GM18526 (cell line): ENCODE measurements around the gene PCP2.

Experiments
- POLR2A ChIP-seq: IDR thresholded peaks from 3 replicates; pipeline ENCODE4 v1.6.1; 2011; ENCODE audit not compliant: insufficient read length; ENCODE audit errors: extremely low read depth

The PCP2 gene

DNA sequence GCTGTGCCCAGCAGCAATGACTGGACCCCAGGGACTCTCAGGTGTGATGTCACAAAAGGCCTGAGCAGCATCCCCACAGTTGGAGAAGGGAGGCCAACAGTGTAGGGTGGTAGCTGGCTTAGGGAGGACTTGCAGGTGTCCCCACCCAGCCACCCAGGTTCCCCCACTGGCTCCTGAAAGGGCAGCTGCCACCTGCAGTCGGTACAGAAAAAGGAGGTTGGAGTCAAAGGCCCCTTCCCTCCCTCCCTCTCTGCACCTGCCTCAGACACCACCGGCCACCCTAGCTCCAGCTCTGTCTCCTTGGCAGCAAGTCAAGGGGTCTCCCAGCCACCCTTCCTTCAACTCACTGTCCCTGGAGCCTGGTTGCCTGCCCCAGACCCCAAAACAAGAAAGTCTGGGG lies at the start of gene PCP2:
Gene PCP2, minus strand, starts transcription at position 22 of the 400 bp plus-strand sequence. CDS start 262 bp downstream, outside the sequence.
- no peak for TF ChIP-seq POLR2A

- TF ChIP-seq POLR2A, result no peak
Observed at GRCh38 chr19:7682175-7682855, 48.8 kb upstream of the PCP2 start.

DNA sequence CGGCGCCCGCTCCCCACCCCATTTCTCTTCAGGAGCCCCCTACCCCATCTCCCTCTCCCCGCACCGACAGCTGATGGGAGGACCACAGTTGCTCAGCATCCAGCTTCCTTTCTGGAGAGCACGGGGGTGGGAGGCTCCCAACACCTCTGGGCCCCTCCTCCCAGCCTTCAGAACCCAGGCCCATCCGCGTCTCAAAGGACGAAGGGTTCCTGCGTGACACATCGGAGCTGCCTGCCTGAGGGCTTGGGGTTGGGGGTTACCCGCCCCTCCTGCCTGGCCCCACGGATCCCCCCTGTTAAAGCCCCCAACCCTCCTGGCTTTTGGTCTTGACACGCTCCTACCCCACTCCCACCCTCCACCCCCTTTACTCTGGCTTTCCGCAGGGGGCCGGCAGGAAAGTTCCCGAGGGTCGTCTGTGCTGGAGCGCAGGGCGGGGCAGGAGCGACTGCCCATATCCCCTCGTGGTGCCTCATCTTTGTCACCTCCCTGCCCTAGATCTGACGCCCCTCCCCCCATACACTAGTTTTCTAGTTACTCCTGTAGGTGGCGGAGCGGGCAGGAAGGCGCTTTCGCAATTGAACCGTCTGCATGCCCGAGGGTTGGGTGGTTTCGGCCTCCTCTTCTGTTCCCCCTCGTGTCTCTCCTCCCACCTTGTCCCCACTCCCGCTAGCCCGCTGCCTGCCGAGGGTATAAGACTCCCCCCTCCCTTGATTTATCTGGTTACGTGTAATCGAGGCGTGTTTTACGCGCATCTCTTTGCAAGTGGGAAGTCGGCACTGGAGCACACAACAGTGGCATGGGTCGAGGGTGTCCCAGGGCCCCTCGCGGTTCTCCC lies 48.0 kb upstream of the PCP2 start:
- peak; percentile 41 for TF ChIP-seq POLR2A

GRCh38 chr19:7680606-7681339 lies 47.3 kb upstream of the PCP2 start, which contains the start of gene TRAPPC5:
TRAPPC5 (plus strand) TSS chr19:7680833; CDS start chr19:7682254, 1,421 bp downstream.
- TF ChIP-seq POLR2A, result peak; percentile 72

DNA sequence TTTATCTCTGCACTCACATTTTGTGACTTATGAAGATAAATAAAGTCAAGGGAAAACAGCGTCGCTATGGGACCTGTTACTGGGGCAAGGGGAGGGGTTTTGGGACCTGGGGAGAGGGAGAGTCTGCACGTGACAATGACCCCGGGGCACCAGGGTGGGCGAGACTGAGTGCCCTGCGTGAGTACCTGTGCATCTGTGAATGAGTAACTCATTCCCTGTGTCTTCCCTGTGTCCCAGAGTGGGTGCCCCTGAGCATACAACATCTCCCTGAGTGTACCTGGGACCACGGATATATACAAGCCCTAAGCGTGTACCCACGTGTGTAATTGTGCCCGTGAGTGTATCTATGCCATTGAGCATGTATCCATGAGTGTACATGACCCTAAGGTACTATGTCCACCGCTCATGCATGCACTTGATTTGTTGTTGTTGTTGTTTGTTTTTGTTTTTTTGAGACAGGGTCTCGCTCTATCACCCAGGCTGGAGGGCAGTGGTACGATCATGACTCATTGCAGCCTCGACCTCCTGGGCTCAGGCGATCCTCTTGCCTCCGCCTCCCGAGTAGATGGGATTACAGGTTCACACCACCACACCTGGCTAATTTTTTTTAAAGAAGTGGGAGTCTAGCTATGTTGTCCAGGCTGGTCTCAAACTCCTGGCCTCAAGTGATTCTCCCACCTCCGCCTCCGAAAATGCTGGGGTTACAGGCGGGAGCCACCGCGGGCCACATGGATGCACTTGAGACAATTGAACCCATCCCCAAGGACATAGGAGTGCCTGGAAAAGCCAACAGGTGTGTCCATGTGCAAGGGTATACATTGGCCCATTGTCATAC lies 46.5 kb upstream of the PCP2 start:
- no peak for TF ChIP-seq POLR2A

- TF ChIP-seq POLR2A, result no peak
Observed at GRCh38 chr19:7678971-7679751, 45.6 kb upstream of the PCP2 start.

DNA sequence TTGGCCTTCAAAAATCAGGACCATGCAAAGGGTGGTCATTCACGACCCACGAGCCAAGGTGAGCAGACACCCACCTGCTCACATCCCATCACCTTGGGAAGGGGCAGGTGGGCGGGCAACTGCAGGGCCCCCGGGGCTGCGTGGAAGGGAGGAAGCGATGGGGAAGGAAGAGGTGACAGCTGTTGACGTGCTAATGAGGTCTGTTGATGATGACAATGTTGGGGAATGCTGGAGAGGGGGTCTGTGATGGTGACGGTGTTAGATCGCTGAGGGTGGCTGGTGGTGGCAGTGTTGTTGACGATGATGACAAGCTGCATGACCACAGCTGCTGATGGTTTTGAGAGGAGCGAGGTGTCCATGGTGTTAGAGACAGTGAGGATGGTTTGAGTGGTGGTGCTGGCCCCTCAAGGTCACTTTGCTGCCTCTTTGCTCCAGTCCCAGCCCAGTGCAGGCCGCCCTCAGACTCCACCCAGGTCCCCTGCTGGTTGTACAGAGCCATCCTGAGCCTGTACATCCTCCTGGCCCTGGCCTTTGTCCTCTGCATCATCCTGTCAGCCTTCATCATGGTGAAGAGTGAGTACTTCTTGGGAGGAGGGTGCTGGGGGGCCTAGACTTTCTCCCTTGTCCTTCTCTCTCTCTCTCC lies 44.3 kb upstream of the PCP2 start:
- TF ChIP-seq POLR2A, result no peak

DNA sequence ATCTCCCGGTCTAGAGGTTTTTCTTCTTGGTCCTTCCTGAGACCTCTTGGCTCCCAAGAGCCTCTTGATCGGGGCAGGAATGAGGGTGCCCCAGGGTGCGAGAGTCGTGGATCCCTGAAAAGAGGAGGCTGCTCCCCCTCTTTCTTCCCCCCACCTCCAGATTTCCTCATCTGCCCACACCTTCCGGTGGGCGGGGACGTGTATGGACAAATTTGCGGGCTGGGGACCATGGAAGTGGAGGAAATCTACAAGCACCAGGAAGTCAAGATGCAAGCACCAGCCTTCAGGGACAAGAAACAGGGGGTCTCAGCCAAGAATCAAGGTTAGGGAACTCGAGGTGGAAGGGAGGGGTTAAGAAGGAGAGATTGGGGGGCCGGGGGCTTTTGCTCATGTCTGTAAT lies 43.3 kb upstream of the PCP2 start, which contains the start of gene MCEMP1:
Gene MCEMP1, plus strand, starts transcription at position 237 of the 400 bp plus-strand sequence. Its CDS starts 31 bp downstream, at position 268.
- no peak for TF ChIP-seq POLR2A

- TF ChIP-seq POLR2A, result no peak
Observed at GRCh38 chr19:7676376-7676775, 42.9 kb upstream of the PCP2 start.

DNA sequence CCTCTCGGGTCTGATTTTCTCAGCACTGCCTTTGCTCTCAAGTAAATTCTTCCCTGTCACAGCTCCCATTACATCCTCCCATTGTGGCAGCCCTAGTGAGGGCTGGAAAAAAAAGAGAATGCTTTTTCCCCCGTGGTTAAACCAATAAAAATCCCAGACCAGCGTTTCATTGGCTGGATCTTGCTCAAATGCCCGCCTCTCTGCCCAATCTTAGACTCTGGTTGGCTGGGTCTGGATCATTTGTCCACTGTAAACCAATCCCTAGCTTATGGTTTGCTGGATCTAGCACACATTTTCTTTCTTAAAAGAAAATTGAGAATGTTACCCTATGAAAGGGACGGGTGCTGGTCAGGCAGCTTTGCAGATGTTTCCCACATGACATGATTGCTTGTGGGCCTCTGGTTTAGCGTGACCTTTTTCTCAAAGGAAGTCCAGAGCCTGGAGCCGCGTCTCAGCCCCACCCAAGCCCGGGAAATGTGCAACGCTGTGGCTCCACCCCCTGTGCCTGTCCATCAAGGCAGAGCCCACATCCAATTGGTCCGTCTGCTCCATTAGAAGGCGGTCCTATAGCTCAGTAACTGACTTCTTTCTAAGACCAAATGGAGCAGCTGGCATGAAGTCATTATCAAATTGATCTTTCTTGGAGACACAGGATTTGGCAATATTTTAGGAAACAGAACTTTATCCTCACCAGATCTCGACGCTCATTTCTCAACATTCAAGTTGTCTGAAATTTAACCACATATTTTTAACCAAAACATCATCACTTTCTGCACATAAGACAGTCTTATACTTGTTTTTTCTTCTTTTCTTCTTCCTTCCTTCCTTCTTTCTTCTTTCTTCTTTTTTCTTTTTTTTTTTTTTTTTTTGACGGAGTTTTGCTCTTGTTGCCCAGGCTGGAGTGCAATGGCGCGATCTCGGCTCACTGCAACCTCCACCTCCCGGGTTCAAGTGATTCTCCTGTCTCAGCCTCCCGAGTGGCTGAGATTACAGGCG lies 40.8 kb upstream of the PCP2 start:
- no peak for TF ChIP-seq POLR2A

- TF ChIP-seq POLR2A, result no peak
Observed at GRCh38 chr19:7672522-7672921, 39.0 kb upstream of the PCP2 start.

DNA sequence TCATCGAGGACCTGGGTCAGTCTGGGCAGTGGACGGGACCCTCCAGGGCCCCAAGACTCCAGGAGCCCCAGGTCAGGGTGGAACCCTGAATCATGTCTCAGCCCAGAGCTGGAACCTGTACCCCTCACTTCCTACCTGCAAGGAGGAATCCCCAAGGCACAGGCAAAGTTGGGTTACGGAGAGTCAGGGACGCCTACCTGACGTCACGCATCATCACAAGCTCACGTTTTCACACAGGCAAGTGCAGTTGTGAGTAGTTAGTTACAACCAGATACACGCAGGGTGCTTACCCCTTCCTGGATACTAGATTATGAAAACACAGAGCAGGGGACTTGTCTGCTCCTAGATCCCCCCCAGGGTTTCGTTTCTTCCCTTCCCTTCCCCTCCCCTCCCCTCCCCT lies 37.3 kb upstream of the PCP2 start:
- no peak for TF ChIP-seq POLR2A
